ENCODE data around the gene PHACTR3.

DNA sequence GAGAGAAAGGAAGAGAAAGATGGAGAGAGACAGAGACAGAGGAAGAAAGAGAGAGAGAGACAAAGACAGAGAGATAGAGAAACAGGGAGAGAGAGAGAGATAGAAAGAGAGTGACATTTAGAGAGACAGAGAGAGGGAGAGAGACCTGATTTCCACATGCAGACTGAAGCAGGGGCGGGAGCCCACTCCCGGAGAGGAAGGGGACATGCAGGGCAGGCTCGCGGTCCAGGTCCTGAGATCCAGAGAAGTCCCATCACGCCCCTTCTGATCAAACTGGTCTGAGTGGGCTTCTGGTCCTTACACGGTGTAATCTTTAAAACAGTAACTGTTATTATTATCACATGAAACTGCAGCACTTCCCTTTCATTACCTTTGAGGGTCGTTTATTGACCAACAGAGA lies 62.2 kb downstream of the PHACTR3 start:
- TF ChIP-seq, protein P1, sequence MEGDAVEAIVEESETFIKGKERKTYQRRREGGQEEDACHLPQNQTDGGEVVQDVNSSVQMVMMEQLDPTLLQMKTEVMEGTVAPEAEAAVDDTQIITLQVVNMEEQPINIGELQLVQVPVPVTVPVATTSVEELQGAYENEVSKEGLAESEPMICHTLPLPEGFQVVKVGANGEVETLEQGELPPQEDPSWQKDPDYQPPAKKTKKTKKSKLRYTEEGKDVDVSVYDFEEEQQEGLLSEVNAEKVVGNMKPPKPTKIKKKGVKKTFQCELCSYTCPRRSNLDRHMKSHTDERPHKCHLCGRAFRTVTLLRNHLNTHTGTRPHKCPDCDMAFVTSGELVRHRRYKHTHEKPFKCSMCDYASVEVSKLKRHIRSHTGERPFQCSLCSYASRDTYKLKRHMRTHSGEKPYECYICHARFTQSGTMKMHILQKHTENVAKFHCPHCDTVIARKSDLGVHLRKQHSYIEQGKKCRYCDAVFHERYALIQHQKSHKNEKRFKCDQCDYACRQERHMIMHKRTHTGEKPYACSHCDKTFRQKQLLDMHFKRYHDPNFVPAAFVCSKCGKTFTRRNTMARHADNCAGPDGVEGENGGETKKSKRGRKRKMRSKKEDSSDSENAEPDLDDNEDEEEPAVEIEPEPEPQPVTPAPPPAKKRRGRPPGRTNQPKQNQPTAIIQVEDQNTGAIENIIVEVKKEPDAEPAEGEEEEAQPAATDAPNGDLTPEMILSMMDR (IDR thresholded peaks at IDR 0.05; ENCODE audit: low read length), result no peak
- TF ChIP-seq EZH2 (IDR thresholded peaks at IDR 0.05; ENCODE audit: borderline replicate concordance, low read length), result no peak

Measured in OCI-LY1 (cell line).